ENCODE results near the gene PCSK2.

The PCSK2 gene

DNA sequence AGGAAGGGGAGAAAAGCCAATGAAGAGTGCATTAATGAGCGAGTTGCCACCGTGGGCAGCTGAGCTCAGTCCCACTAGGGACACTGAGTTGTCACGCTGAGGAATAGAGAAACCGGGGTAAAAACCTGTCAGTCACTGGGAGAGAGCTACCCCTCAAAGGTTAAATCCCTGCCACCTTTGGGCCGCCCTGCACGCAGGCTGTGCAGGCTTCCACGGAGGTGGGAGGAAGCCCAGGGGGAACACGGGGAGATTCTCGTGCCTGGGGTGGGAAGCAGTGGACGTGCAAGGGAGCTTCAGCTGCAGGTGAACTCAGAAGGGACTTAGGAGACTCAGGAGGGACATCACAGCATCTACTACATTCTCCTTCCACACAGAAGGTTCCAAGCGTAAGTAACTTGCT is 253.9 kb downstream of the PCSK2 start:
- DNase-seq (ENCODE audit: low spot score) = no peak

- DNase-seq (ENCODE audit: low spot score) = no peak
Measured at GRCh38 chr20:17481661-17482060, 254.8 kb downstream of the PCSK2 start.

DNA sequence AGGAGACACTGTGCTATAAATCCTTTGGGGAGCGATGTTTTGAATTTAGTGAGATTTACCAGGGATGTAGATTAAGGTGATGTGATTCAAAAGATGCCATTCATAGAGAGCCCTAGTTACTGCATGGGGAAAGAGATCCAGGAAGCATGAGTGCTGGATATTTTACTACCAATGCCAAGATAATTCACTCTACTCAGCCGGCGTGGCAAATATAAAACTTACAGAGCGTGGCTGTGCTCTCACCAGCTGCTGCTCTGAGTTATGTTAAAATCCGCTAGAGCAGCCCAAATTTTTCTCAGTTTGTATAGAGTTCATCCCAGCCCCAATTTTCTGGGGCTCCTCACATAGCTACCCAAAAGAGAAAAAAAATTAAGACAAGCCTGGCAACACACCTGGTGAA is 255.7 kb downstream of the PCSK2 start:
- no peak for DNase-seq (ENCODE audit: low spot score)

DNA sequence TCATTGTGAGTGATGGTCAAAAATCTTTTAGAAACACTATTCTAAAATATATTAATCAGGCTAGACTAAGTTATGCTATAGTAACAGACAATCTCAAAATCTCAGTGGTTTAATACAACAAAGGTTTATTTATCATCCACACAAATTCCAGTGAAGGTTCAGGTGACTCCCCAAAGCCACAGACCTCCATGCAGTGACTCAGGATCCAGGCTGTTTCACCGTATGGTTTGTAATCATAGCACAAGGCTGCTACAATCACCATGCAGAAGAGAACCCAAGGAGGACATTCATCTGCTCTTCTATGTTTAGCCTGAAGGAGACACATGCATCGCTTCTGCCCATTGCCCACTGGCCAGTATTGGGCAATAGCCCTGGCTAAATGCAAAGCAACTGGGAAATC is 258.2 kb downstream of the PCSK2 start:
- DNase-seq (ENCODE audit: low spot score) = no peak

GRCh38 chr20:17488916-17489600 is 262.2 kb downstream of the PCSK2 start:
- no peak for DNase-seq (ENCODE audit: low spot score)

- DNase-seq (ENCODE audit: low spot score) = no peak
Measured at GRCh38 chr20:17490501-17490900, 263.7 kb downstream of the PCSK2 start.

DNA sequence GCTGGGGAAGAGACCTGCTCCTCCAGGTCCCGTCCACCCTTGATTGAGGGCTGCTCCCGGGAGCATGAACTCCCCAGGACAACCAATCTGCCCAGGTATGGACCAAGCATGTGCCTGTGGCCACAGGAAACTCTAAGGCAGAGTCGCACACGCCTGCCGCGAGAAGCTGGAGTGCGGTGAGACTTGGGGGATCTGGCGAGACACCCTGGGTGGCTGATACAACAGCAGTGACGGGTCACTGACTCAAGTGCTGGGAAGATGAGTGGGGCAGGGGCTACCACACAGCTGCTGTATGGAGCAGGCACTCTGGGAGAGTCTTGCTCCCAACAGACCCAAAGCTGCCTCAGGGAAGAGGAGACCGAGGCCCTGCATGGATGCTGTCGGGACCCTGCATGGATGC is 264.2 kb downstream of the PCSK2 start:
- DNase-seq (ENCODE audit: low spot score) = no peak

GRCh38 chr20:17491488-17491887 is 264.6 kb downstream of the PCSK2 start:
- no peak for DNase-seq (ENCODE audit: low spot score)

DNA sequence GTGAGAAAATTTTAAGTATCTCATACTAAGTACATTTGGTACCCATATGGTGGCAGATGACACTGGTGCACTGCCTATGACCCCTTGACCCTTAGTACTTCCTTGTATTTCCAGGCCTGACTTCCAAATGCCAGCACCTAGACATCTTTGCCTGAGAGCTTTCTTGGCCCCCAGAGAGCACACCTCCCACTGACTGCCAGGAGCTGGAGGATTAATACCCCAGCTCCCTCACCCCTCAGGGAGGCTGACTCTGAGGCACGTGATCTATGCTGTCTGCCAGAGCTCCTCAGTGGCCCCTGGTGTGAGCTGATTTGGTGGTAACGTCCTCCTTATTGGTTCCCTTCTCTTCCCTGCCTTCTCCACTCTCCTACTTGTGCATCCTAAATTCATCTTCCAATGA is 266.3 kb downstream of the PCSK2 start:
- no peak for DNase-seq (ENCODE audit: low spot score)

DNA sequence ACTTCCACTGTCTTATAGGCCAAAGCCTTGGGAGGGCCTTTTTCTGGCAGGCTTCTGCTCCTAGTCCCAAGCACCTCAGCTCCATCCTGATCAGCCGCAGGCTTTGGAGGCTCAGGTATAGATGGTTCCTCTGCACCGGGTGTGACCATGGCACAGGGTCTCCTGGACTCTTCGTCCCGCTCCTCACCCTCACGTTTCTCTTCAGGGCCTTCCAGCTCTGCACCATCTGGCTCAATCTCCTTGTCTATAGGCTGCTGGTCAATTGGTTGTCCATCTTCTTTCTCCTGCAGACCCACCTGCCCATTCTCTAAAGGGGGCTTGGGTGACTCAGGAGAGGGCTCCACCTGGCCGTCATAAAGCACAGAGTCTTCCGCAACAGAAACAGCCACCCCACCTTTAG is 267.4 kb downstream of the PCSK2 start:
- DNase-seq (ENCODE audit: low spot score) = no peak

DNA sequence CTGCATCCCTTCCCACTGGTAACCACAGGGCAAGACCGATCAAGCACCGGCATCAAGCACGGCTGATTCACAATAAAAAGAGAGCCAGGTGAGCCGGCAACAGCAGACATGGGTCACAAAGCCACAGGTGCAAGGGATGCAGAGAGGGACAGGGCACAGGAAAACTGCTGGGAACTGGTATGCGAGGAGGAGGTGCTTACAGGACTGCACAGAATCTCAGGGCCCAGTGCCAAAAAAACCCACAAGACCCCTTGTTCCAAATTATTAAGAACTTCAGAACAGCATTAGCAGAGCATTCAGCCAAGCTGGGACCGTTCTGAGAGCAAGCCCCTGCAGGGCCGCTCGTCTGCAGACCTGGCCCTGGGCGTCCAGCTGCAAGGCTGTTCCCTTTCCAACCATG is 269.0 kb downstream of the PCSK2 start:
- no peak for DNase-seq (ENCODE audit: low spot score)

GRCh38 chr20:17497821-17498580 is 271.2 kb downstream of the PCSK2 start:
- no peak for DNase-seq (ENCODE audit: low spot score)

GRCh38 chr20:17498641-17499040 is 271.8 kb downstream of the PCSK2 start:
- no peak for DNase-seq (ENCODE audit: low spot score)

- DNase-seq (ENCODE audit: low spot score) = no peak
Measured at GRCh38 chr20:17499041-17499440, 272.2 kb downstream of the PCSK2 start.

GRCh38 chr20:17500271-17500670 is 273.4 kb downstream of the PCSK2 start:
- no peak for DNase-seq (ENCODE audit: low spot score)

- DNase-seq (ENCODE audit: low spot score) = no peak
Measured at GRCh38 chr20:17500826-17501225, 274.0 kb downstream of the PCSK2 start.

DNA sequence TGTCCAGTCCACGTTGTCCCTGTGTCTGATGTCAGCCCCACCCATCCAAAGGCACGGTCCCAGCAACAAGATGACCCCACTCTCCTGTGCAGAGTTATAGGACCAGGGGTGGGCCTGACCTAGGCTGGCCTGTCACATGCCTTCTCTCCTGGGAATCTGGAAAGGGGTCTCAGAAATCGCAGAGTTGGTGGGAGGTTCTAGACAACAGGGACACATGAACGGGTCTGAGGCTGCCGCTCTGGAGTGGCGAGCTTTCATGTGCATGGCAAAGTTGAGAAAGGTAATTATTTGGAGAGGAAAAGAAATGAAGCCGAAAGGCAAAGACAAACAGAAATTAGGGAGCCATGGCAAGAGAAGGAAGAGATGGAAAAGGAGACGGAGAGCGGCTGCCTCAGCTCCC is 274.9 kb downstream of the PCSK2 start:
- no peak for DNase-seq (ENCODE audit: low spot score)

- no peak for DNase-seq (ENCODE audit: low spot score)
Measured at GRCh38 chr20:17502105-17502504, 275.3 kb downstream of the PCSK2 start.

GRCh38 chr20:17503301-17504065 is 276.6 kb downstream of the PCSK2 start:
- DNase-seq (ENCODE audit: low spot score) = no peak

DNA sequence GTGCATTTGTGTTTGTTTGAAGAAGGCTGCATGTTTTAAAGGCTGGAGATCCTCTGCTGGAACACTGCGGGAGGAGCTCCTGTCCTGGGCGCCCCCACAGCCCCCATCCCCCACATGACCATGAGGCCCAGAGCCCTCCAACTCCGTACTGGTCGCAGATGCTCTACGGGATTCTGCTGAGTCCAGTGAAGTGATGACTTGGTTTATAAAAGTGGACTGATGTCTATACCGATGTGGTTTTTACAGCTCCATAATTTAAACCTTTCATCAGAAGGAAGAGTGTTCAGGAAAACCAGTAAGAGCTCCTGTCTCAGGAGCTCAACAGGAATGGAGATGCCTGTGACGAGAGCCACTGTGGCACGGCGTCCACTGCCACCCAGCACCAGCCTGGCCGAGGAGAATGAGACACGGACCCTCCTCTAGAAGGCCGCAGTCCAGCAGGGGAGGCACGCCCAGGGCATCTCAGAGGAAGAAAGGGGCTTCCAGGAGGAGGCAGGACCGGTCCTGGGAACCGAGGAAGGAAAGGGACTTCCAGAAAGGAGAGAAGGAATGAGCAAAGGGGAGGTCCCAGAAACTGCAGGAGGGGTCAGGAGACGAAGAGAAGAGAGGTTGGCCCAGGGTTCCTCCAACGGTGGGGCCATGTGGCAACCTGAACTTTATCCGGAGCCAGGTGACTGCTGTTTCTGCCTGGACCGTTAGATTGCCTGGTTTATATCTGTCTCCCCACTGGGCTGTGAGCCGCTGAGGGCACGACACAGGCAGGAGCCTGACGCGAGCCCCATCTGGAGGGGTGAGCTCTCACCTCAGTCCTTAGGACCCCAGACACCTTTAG is 277.4 kb downstream of the PCSK2 start:
- DNase-seq (ENCODE audit: low spot score) = peak; percentile 2

DNA sequence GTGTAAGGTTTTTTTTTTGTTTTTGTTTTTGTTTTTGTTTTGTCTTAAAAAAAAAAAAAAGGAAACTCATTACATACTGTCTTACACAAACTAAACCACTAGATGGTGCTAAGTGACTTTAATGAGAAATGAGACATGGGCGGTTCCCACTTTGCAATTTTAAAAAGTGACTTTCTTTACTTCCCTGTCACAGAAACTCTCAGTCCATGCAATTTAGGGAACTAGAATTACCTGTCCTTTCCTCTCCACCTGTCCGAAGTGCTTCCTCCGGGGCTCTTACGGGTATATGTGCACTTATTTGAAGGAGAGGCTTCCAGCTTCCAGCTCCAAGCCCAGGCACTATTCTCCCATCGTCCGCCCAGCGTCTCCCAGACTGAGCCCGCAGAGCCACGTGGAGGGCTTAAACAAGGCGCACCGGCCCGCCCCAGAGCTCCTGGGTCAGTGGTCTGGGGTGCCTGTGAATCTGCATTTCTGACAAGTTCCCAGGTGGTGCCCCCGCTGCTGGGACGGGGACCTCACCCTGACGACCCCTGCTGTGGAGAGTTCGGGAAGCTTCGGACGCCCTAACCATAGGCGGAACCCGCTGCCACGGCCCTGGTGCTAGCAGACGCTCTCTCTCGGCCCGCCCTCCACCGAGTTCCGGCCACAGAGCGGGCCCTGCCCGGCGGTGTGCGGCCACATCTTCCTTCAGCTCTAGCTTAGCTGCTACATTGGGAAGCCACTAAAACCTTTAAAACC is 278.2 kb downstream of the PCSK2 start:
- peak; percentile 56 for DNase-seq (ENCODE audit: low spot score)
